ENCODE measurements around the gene DNAJA3. TPM values are rescaled to one million over a fixed set of nuclear protein-coding genes. Genes with fewer than 3 reads are reported as not detected.

DNAJA3 gene
- total RNA-seq, 1 experiment from 2014 or later: 56.2 TPM

- Histone ChIP-seq H4K20me1 (ENCODE audit: control insufficient read depth, insufficient read depth, insufficient read length) (no peaks in the 10 kb centered on the region), H3T11ph (ENCODE audit: low read length) (no peak overlapping the region), H3K56ac (ENCODE audit: insufficient read length, low read depth, low read length) (no peak overlapping the region), H3K23me2 (ENCODE audit: insufficient read length, low read depth, low read length, poor library complexity, severe bottlenecking) (no peaks in the 10 kb centered on the region), H3K4ac (ENCODE audit: low read depth, low read length) (no peak overlapping the region), H3K27ac (ENCODE audit: insufficient read length, low read depth, low read length) (no peak overlapping the region), H2BK5ac (ENCODE audit: insufficient read length, low read length) (no peak overlapping the region), H2AK5ac (ENCODE audit: insufficient read length, low read length) (no peak overlapping the region), H2AFZ (ENCODE audit: low read length) (no peak overlapping the region), H2BK12ac (ENCODE audit: insufficient read length, low read depth, low read length) (no peak overlapping the region), H2BK120ac (ENCODE audit: low read depth, low read length, poor library complexity, severe bottlenecking) (no peak overlapping the region), H3K14ac (ENCODE audit: insufficient read depth, low read length) (no peak overlapping the region), H3K79me1 (ENCODE audit: insufficient read depth, low read depth, low read length, poor library complexity, severe bottlenecking) (no peaks in the 10 kb centered on the region), H4K91ac (ENCODE audit: insufficient read length, low read depth, low read length) (no peak overlapping the region), H3K18ac (ENCODE audit: insufficient read length, low read depth, low read length) (no peak overlapping the region), H3K4me1 (ENCODE audit: insufficient read depth, low read length) (no peaks in the 10 kb centered on the region), H3K9me3 (ENCODE audit: control insufficient read depth, low read depth, low read length) (no peaks in the 10 kb centered on the region), H3K79me2 (ENCODE audit: insufficient read depth, low read length) (no peaks in the 10 kb centered on the region), H3K23ac (ENCODE audit: insufficient read length, low read depth, low read length) (no peak overlapping the region), H2BK20ac (ENCODE audit: low read depth, low read length, poor library complexity, severe bottlenecking) (no peak overlapping the region), H4K5ac (ENCODE audit: insufficient read length, low read depth, low read length) (no peak overlapping the region), H3K9ac (ENCODE audit: extremely low read depth, insufficient read length, low read length) (no peak overlapping the region), H3K27me3 (ENCODE audit: insufficient read depth, low read length) (no peaks in the 10 kb centered on the region), H2BK15ac (ENCODE audit: low read depth, low read length) (no peak overlapping the region), H3K4me2 (ENCODE audit: insufficient read depth, insufficient read length, low read length) (no peak overlapping the region), H4K8ac (replicated peaks; ENCODE audit: insufficient read length, low read depth, low read length) (no peak overlapping the region)
- H3K27ac Mint-ChIP-seq: peak overlapping the region in 1 of 3 experiments; percentile 64; a peak in 1 of 7 replicates
- no peaks in the 10 kb centered on the region for H3K9me3 Mint-ChIP-seq
- H3K27me3 Mint-ChIP-seq (ENCODE audit: low read depth): no peaks in the 10 kb centered on the region
- DNase-seq: no peak
- H3K36me3 Mint-ChIP-seq (ENCODE audit: insufficient read depth in 1 of 3, low read depth in 3 of 3): peaks cover 0 to 18% (median 0%) of the 10 kb centered on the region in 3 experiments; a peak in 5 of 7 replicates
- WGBS (ENCODE audit: extremely low coverage, insufficient read length, low lambda C conversion rate): no CpG with 5 or more reads among the region's 5 CpGs
- H3K4me3 Mint-ChIP-seq: no peak overlapping the region
- no peaks in the 10 kb centered on the region for H3K4me1 Mint-ChIP-seq
- no peak for TF ChIP-seq CTCF (conservative IDR thresholded peaks at IDR 0.05)
Observed at GRCh38 chr16:4489030-4489429, 63.4 kb downstream of the DNAJA3 start.

Data from H9 (cell line).